Esophagus muscularis mucosa (tissue), 4 donors: ENCODE results near the gene YEATS4.

ENCODE experiments used
- EP300 ChIP-seq: sonication (generic); formaldehyde crosslinking; IDR thresholded peaks from one replicate; pipeline ENCODE4 v1.6.1; 2017; ENCODE audit warnings: antibody characterized with exemption
- POLR2A ChIP-seq: fragments of 450-650 bp; IDR thresholded peaks from one replicate; pipeline ENCODE4 v1.6.1; 2017; ENCODE audit warnings: antibody characterized with exemption, moderate library complexity, mild to moderate bottlenecking, low read depth
- POLR2AphosphoS5 ChIP-seq, 2 donors: sonication (generic); formaldehyde crosslinking; IDR thresholded peaks; one replicate each; pipeline ENCODE4 v1.6.1; 2017; ENCODE audit warnings: antibody characterized with exemption in 2 of 2
- TF ChIP-seq, protein P1 (sequence below), 3 experiments: fragments of 200-600 bp in 2 of 3; fragments of 450-650 bp in 1 of 3; sonication (generic) in 2 of 3; IDR thresholded peaks; one replicate each; pipeline ENCODE4 v1.5.1; 2017 to 2019; ENCODE audit warnings: antibody characterized with exemption in 3 of 3, mild to moderate bottlenecking in 2 of 3, moderate library complexity in 1 of 3

DNA sequence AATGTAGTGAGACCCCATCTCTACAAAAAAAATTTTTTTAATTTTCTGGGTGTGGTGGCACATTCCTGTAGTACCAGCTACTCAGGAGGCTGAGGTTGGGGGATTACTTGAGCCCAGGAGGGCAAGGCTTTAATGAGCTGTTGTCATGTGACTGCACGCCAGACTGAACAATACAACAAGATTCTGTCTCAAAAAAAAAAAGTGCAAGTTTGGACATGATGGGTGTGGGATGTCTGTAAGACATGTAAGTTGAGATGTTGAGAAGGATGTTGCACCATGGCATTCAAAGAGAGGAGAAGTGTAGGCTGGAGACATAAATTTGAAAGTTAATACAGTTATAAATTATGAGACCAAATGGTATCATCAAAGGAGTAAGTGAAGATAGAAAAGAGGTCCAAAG lies 23.5 kb downstream of the YEATS4 start:
- TF ChIP-seq, protein P1, sequence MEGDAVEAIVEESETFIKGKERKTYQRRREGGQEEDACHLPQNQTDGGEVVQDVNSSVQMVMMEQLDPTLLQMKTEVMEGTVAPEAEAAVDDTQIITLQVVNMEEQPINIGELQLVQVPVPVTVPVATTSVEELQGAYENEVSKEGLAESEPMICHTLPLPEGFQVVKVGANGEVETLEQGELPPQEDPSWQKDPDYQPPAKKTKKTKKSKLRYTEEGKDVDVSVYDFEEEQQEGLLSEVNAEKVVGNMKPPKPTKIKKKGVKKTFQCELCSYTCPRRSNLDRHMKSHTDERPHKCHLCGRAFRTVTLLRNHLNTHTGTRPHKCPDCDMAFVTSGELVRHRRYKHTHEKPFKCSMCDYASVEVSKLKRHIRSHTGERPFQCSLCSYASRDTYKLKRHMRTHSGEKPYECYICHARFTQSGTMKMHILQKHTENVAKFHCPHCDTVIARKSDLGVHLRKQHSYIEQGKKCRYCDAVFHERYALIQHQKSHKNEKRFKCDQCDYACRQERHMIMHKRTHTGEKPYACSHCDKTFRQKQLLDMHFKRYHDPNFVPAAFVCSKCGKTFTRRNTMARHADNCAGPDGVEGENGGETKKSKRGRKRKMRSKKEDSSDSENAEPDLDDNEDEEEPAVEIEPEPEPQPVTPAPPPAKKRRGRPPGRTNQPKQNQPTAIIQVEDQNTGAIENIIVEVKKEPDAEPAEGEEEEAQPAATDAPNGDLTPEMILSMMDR (IDR thresholded peaks at IDR 0.05): no peak
- TF ChIP-seq POLR2A: no peak
- TF ChIP-seq POLR2AphosphoS5 (IDR thresholded peaks at IDR 0.05): no peak
- no peak for TF ChIP-seq EP300
